ENCODE results near the gene PLBD2.

PLBD2 gene

GRCh38 chr12:113422886-113423669 lies 64.7 kb downstream of the PLBD2 start:
- DNase-seq, result no peak

DNA sequence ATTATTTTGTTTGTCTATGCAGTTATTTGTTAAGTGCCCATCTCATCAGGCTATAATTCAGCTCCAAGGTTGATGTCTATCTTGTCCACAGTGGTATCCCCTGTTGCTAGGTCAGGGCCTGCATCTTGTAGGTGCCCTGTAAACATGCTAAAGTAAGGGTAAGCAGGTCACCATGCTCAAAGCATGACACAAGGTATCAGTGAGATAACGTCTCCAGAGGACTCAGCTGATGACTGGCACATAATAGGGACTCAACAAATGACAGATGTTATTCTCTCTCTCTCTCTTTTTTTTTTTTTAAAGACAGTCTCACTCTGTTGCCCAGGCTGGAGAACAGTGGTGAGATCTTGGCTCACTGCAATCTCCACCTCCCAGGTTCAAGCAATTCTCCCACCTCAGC lies 66.1 kb downstream of the PLBD2 start:
- no peak for DNase-seq

GRCh38 chr12:113424915-113425823 lies 66.8 kb downstream of the PLBD2 start:
- peak; percentile 20 to 34 (median 24) for DNase-seq

- DNase-seq, result no peak
Observed at GRCh38 chr12:113425960-113426453, 67.6 kb downstream of the PLBD2 start.

DNA sequence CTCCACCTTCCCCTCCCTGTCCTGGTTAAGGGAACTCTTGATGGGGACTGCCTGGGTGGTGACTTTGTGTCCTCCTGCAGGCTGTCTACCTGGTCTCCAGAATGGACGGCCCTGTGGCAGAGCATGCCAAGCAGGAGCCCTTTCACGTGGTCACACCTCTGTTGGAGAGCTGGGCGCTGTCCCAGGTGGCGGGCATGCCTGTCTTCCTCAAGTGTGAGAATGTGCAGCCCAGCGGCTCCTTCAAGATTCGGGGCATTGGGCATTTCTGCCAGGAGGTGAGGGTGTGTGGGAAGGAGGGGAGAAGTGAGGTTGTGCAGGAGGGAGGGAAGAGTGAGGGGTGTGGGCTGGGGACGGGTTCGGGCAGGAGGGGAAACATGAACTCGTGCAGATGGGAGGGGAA lies 69.5 kb downstream of the PLBD2 start:
- DNase-seq, result no peak

- DNase-seq, result no peak
Observed at GRCh38 chr12:113428482-113428881, 70.1 kb downstream of the PLBD2 start.

GRCh38 chr12:113432986-113433385 lies 74.6 kb downstream of the PLBD2 start:
- DNase-seq, result no peak

- no peak for DNase-seq
Observed at GRCh38 chr12:113435367-113435766, 77.0 kb downstream of the PLBD2 start.

GRCh38 chr12:113436586-113436985 lies 78.2 kb downstream of the PLBD2 start:
- DNase-seq, result no peak

- no peak for DNase-seq
Observed at GRCh38 chr12:113436993-113437728, 78.8 kb downstream of the PLBD2 start.

GRCh38 chr12:113437729-113438100 lies 79.3 kb downstream of the PLBD2 start:
- no peak for DNase-seq

- DNase-seq, result no peak
Observed at GRCh38 chr12:113438523-113439300, 80.3 kb downstream of the PLBD2 start.

DNA sequence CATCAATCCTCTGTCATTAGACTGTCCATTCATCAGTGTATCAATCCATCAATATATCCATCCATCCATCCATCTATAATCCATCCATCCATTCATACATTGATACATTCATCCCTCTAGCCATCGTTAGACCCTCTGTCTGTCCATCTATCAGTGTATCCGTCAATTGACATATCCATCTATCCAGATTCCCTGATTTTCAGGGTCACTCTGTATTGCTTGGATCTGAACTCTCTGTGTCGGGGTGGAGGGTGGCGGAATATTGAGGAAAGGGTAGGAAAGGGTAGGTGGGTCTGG lies 80.9 kb downstream of the PLBD2 start:
- no peak for DNase-seq

DNA sequence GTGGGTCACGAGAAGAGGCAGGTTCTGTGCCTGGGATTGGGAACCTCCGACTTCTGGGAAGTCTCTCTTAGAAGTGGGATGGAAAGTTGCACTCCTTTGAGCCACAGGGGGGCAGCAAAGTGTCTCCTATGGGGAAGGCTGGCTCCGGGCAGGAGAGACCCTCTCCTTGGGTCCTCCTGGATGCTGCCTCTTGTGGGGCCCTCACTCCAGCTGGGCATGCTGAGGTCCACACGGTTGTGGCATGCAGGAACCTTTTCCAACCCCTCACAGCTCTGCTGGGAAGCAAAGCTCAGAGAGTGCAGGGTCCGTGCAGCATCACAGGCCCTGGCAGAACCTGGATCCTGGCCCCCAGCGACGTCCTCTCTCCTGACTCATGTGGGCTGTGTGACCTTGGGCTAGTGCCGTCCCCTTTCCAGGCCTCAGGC lies 81.2 kb downstream of the PLBD2 start:
- no peak for DNase-seq

DNA sequence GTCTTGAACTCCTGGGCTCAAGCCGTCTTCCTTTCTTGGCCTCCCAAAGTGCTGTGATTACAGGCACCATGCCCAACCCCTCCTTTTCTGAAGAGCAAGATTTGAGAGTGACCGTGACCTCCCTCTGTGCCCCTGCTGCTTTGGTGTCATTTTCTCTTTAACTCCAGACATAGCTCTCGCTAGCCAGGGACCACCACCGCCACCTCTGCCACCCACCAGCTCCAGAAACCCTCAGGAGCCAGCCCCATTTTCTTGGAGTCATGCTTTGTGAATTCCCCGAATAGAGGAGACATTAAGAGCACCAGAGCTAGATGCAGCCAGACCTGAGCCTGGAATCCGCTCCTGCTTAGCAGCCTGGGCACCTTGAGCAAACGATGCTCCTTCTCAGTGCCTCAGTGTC lies 81.9 kb downstream of the PLBD2 start:
- DNase-seq, result no peak
